Measurements from ENCODE around the gene ZNF547.
"Not testable (repeated sequence)": the region's sequence is repeated elsewhere in the genome, so short reads cannot be mapped to it uniquely, and the experiment has no call there.

The ZNF547 gene

DNA sequence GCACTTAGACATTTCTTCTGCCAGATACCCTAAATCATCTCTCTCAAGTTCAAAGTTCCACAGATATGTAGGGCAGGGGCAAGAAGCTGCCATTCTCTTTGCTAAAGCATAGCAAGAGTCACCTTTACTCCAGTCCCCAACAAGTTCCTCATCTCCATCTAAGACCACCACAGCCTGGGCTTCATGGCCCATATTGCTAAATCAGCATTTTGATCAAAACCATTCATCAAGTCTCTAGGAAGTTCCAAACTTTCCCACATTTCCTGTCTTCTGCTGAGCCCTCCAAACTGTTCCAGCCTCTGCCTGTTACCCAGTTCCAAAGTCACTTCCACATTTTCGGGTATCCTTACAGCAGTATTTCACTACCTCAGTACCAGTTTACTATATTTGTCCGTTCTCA, 11.3 kb downstream of the ZNF547 start:
- DNase-seq: not testable (repeated sequence)

GRCh38 chr19:57376151-57376550, 12.8 kb downstream of the ZNF547 start:
- DNase-seq: no peak

DNA sequence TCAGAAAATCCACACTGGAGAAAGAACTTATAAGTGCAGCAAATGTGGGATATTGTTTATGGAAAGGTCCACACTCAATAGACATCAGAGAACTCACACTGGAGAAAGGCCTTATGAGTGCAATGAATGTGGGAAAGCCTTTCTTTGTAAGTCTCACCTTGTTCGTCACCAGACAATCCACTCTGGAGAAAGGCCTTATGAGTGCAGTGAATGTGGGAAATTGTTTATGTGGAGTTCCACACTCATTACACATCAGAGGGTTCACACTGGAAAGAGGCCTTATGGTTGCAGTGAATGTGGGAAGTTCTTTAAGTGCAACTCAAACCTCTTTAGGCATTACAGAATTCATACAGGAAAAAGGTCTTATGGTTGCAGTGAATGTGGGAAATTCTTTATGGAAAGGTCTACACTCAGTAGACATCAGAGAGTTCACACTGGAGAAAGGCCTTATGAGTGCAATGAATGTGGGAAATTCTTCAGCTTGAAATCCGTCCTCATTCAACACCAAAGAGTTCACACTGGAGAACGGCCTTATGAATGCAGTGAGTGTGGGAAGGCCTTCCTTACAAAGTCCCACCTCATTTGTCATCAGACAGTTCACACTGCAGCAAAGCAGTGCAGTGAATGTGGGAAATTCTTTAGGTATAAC, 14.3 kb downstream of the ZNF547 start:
- DNase-seq: no peak

GRCh38 chr19:57380923-57381322, 17.6 kb downstream of the ZNF547 start:
- DNase-seq: no peak

DNA sequence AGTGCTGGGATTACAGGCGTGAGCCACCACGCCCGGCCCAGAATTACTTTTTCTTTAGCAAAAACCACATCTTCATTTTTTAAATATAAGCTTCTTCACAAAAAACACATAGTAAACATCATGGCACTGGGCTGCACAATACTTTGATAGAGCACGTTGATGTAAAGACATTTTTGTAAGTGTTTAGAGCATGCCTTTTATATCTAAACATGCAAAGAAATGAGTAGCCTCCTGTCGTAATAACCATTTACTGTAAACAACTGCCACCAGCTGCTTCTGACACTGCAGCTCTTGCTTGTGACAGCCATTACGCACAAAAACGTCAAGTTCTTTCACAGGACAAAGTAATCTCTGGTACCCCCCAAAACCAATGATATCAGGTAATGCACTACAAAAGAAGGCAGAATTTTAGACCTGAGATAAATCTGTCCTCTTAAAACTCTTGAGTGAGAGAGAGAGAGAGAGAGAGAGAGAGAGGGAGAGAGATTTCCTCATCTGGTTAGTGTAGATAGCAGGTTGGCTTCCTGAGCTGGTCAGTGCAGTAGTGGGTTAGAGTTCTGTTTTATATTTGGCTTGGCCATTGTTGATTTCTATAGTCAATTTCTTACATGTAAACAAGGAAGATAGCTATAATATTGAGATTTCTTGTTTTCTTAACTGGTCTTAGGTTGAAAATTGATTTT, 19.6 kb downstream of the ZNF547 start:
- DNase-seq: no peak

DNA sequence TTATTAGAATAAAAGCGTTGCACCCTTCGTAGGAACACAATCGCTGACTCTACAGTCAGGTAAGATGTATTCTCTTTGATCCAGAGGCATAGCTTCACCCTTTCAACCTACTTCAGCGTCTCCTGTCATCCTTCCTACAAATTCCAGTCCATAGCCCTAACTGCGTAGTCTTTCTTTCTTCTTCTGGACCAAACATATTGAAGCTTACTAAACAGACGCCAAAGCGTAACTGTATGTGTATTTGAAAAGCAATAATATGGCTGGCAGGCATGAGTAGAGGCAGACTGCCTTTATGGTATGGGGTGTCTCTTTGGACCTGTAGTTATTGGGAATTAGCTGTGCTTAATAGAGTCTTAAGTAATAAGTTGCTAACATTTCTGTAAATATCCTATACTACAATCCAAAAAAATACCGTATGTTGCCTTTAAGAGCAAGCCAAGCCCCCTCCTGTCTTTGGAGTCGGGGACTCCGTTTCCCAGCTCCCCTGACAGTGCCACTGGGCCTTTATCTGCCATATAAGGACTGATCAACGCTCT, 25.9 kb downstream of the ZNF547 start:
- no peak for DNase-seq

GRCh38 chr19:57389730-57390598, 26.6 kb downstream of the ZNF547 start, which contains the start of gene ZNF548:
ZNF548 (plus strand) TSS chr19:57389854; CDS start chr19:57390100, 246 bp downstream.
- DNase-seq: peak; percentile 98 to 99

GRCh38 chr19:57395710-57396109, 32.4 kb downstream of the ZNF547 start:
- DNase-seq: no peak

DNA sequence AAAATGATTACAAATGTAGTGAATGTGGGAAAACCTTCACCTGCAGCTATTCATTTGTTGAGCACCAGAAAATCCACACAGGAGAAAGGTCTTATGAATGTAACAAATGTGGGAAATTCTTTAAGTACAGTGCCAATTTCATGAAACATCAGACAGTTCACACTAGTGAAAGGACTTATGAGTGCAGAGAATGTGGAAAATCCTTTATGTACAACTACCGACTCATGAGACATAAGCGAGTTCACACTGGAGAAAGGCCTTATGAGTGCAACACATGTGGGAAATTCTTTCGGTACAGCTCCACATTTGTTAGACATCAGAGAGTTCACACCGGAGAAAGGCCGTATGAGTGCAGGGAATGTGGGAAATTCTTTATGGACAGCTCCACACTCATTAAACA, 35.5 kb downstream of the ZNF547 start:
- DNase-seq: no peak

DNA sequence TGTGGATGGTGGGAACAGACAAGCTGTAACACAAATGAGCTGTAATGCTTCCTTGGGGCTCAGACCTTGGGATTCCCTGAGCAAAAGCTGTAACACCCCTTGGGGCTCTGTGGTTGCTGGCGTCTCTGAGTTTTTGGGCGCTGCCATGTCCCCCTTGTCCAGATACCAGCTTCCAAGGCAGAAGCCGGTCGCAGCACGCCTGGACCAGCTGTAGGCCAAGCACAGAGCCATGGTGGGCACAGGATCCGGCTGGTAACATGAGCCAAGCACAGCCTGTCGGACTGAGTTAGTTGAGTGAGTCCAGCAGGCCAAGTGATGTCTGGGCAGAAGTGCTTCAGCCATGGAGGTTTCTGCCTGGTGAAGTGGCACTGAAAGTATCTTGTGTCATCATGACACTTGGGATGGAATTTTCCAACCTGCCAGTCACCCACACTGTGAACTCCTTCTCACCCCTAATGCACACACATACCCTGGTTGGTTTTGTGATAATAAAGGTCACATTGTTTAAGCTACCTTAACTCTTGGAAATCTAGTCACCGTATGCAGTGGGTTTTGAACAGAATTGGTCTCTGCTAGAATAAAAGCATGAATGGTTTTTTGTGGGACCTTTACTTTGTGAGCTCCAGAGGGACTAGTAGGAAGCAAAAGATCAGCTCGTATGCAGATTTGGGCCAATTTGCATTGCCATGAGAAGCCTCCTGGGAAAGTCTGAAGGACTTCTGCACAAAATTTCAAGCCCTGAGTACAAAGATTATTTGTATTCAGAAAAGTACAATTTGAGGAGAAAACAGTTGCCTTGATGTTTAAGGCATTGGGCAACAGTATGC, 40.6 kb downstream of the ZNF547 start:
- DNase-seq: no peak

GRCh38 chr19:57406516-57407123, 43.3 kb downstream of the ZNF547 start:
- peak; percentile 40 to 68 for DNase-seq

GRCh38 chr19:57410877-57411671, 47.7 kb downstream of the ZNF547 start, which contains the start of gene ZNF17:
ZNF17 (plus strand) TSS chr19:57411161; CDS start chr19:57413616, 2,455 bp downstream.
- DNase-seq: peak; percentile 84 to 96

GRCh38 chr19:57419439-57419838, 56.1 kb downstream of the ZNF547 start:
- no peak for DNase-seq

DNA sequence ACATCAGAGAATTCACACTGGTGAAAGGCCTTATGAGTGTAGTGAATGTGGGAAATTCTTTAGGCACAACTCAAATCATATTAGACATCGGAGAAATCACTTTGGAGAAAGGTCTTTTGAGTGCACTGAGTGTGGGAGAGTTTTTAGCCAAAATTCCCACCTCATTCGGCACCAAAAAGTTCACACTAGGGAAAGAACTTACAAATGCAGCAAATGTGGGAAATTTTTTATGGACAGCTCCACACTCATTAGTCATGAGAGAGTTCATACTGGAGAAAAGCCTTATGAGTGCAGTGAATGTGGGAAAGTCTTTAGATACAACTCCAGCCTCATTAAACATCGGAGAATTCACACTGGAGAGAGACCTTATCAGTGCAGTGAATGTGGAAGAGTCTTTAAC, 57.7 kb downstream of the ZNF547 start:
- DNase-seq: no peak

Data from NCI-H524 (cell line).